NCI-H2227 (cell line): ENCODE results near the gene OBSCN.

Source experiments
- DNase-seq: peaks from one replicate; lab custom pipeline; 2025; ENCODE audit not compliant: unreplicated experiment; lab: John Stamatoyannopoulos, UW

The OBSCN gene

DNA sequence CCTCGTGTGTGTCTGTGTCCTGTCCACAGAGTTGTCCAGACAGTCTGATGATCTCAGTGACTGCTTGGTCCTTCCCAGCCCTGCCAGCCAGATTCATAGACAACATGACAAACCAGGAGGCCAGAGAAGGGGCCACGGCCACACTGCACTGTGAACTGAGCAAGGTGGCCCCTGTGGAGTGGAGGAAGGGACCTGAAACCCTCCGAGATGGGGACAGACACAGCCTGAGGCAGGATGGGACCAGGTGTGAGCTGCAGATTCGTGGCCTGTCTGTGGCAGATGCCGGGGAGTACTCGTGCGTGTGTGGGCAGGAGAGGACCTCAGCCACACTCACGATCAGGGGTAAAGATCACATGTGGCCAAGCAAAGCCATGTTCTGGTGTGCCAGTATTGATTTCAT, 96.4 kb downstream of the OBSCN start:
- no peak for DNase-seq

DNA sequence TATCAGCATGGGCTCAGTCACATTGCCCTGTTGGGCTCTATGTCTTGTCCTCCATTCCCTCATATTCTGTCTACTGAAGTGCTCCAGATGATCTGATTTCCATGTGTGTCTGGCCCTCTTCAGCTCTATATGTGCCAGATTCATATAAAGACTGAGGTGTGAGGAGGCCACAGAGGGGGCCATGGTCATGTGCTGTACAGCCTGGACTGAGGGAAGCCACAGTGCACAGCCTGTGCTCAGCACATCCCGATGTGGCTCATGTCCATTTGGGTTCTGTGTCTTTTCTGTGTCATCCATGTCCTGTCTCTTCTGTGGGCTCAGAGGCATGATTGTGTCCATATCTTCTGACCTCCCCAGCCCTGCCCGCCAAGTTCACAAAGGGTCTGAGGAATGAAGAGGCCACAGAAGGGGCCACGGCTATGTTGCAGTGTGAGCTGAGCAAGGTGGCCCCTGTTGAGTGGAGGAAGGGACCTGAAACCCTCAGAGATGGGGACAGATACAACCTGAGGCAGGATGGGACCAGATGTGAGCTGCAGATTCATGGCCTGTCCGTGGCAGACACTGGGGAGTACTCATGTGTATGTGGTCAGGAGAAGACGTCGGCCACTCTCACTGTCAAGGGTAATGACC, 97.0 kb downstream of the OBSCN start:
- DNase-seq, result no peak

DNA sequence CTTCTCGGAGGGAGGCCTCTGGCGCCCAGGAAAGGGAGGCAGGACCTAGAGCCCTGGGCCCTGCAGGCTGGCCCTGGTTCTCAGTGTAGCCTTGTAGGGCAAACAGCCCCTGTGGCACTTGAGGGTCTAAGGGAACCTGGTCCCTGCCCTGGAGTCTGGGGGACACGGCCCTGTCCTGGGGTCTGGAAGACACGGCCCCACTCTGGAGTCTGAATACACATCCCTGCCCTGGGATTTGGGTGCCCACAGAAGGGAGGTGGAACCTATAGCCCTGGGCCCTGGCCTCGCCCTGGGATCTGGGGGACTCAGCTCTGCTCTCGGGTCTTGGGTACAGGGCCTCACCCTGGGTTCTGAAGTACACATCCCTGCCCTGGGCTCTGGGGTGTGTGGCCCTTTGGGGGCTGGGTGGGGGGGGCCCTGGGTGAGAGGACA, 97.9 kb downstream of the OBSCN start:
- DNase-seq, result no peak

DNA sequence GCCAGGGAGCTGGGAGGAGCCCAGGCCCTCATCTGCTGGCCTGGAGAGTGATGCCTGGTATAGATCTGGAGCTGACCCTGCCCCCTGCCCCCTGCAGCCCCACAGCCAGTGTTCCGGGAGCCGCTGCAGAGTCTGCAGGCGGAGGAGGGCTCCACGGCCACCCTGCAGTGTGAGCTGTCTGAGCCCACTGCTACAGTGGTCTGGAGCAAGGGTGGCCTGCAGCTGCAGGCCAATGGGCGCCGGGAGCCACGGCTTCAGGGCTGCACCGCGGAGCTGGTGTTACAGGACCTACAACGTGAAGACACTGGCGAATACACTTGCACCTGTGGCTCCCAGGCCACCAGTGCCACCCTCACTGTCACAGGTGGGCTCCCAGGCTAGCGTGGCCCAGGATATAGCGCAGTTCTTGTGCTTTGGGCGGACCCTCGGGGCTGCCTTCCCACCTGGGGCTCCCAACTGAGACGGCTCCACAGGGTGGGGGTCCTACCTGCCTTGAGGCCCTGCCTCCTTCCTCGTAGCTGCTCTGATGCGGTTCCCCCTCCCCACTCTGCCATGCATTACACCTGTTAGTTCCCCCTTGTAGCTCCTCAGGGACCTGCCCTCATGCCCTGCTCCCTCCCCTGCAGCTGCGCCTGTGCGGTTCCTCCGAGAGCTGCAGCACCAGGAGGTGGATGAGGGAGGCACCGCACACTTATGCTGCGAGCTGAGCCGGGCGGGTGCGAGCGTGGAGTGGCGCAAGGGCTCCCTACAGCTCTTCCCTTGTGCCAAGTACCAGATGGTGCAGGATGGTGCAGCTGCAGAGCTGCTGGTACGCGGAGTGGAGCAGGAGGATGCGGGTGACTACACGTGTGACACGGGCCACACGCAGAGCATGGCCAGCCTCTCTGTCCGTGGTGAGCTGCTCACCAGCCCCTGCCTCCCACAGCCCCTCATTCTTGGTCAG, 98.7 kb downstream of the OBSCN start:
- DNase-seq, result peak; percentile 18

DNA sequence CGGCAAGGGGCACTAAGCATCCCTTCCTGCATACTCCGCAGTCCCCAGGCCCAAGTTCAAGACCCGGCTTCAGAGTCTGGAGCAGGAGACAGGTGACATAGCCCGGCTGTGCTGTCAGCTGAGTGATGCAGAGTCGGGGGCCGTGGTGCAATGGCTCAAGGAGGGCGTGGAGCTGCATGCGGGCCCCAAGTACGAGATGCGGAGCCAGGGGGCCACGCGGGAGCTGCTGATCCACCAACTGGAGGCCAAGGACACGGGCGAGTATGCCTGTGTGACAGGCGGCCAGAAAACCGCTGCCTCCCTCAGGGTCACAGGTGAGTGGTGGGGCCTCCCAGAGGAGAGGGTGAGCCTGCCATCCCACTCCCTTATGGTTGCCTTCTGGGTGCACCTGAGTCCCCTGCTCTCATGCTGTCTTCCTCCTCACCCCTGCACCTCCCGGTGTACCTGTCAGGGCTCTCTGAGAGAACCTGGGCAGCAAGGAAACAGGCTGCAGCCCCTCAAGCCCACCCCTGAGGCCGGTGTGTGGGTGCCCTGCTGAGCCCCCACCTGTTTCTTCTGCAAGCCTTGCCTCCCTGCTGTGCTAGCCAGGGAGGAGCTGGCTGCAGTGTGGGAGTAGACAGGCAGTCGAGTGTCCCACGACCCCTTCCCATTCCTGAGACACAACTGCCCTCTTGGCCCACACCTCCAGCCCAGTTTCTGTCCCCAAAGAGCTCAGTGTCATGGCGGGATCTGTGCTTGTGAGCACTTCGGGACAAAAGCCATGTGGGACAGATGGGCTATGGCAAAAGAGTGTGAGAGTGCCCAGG, 99.6 kb downstream of the OBSCN start:
- no peak for DNase-seq

DNA sequence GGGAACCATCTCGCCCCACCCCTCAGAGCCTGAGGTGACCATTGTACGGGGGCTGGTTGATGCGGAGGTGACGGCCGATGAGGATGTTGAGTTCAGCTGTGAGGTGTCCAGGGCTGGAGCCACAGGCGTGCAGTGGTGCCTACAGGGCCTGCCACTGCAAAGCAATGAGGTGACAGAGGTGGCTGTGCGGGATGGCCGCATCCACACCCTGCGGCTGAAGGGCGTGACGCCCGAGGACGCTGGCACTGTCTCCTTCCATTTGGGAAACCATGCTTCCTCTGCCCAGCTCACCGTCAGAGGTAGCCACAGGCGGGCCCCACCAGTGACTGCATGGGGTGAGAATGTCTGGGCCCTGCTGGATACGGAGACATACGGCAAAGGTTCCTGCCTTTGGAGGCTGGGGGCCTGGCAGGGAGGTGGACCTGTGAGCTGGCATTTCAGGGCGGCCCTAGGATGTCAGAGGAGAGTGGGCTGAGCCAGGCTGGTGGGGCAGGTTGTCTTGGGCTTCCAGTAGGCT, 100.3 kb downstream of the OBSCN start:
- DNase-seq, result no peak

DNA sequence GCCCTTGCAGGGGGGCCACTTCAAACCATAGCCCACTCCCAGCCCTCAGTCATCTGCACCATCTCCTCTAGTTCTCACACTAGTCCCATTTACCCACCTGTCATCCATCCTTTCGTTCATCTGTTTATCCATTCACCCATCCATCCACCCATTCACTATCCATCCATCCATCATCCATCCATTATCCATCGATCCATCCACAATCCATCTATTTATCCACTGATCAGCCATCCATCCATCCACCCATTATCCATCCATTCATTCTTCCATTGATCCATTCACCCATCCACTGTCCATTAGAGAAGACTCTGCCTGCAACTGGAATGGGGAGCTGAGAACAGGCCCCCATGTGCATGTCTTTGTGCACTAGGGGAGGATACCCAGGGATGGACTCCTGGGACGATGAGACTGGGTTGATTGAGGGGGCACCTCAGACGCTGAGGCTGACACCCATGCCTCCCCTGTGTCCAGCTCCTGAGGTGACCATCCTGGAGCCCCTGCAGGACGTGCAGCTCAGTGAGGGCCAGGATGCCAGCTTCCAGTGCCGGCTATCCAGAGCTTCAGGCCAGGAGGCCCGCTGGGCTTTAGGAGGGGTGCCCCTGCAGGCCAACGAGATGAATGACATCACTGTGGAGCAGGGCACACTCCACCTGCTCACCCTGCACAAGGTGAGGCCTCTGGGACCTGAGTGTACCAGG, 100.9 kb downstream of the OBSCN start:
- DNase-seq, result no peak

DNA sequence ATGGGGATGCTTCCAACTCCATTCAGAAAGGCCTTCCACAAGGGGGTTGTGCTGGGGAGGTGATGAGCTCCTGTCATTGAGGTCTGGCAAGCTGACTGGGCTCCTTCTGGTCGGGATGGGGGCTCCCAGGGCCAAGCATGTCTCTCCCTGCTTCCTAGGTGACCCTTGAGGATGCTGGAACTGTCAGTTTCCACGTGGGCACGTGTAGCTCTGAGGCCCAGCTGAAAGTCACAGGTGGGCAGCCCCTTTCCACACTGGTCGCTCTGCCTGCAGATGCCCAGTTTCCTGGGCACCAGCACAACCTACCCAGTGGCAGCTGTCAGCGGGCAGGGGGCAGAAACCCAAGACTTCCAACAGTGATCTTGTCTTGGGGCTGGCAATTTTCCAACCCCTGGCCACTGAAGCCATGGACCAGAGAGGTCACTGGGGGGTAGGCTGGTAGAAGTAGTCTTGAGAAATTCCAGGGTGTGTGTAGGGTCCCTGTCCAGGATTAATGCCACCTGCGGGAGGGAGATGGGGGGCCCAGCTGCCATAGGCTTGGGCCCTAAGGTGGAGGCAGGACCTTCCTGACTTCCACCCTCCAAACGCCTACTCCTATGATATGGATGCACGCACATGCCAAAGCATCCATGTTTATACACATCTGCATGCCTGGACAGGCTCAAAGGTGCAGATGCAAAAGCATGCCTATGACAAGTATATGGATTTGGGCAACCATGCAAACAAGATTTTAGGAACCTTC, 101.7 kb downstream of the OBSCN start:
- DNase-seq, result no peak

DNA sequence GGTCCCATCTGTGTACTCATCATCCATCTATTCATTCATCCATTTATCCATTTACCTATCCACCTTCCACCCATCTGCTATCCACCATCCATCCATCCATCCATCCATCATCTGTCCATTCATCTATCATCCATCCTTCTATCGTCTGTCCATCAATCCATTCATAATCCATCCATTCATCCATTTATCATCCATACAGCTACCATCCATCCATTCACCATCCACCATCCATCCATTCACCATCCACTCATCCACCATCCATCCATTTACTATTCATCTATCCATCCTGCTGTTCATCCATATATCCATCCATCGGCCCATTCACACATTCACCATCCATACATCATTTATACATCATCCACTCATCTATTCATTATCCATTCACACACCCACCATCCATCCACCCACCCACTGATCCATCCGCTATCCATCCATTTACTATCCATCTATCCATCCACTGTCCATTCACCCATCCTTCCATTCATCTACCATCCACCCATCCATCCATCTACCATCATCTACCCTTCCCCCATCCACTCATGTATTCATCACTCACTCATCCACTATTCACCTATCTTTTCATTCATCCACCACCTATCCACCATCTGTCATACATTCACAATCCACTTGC, 102.4 kb downstream of the OBSCN start:
- DNase-seq, result no peak

DNA sequence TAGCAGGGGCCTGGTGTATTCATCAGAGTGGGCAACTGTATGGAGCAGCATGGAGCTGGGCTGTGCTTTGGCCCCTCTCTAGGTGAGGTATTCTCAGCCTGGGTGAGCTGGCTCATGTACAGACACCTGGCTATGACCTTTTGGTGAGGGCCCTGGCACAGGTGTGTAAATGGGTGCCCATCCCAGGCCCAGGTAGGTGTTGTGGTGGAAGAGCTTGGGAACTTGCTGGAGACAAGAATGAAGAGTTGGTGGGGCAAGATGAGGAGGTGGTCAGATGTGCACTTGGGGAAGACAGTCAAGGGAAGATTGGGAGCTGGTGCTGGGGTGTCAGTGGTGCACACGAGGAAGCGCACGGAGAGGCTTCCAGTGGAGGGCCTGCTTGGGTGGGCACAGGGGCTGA, 103.2 kb downstream of the OBSCN start:
- no peak for DNase-seq

DNA sequence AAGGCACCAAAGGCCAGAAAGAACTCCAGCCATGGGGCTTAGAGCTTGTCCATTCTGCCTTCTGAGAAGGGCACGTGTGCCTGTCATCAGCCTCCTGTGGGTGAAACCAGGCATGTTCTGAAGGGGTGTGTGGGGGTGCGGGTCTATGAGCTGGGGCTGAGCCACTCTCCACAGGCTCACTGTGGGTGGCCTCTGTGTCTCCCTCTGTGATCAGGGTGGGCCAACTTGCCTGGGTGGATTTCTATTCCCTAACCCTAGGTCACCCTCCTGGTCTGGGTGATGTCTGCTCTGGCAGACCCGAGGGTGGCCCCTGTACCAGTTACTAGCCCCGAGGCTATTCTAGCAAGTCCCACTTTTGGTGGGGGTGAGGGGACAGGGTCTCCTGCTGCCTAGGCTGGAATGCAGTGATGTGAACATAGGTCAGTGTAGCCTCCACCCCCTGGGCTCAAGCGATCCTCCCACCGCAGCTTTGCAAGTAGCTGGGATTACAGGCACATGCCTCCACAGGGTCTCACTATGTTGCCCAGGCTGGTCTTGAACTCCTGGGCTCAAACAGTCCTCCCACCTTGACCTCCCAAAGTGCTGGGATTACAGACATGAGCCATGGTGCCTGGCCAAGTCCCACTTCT, 104.4 kb downstream of the OBSCN start:
- DNase-seq, result no peak

DNA sequence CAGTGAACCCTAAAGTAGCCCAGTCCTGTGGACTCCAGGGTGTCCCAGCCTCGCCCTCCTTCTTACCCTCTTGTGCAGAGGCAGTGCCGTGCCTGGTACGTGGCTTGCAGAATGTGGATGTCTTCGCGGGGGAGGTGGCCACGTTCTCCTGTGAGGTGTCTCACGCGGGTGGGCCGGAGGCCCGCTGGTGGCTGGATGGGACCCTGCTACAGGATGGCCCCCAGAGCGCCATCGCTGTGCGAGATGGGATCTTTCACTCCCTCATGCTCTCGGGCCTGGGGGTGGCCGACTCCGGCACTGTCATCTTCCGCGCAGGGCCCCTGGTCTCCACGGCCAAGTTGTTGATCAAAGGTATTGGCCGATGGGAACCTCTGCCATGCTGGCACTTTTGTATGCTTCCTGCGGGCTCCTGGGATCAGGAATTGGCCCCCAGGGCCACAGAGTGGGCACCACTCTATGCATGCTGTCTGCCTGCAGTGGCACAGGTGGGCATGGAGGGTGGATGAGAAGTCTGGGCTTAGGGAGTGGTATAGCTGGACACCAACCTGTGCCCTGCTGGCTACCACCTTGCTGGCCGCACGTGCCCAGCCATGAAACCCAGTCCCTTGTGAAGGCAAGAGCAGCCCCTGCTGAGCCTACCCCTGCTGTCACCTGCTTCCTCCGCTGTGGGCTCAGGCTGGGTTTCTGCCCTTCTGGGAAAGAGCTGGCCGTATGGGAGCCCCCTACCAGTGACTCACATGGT, 105.9 kb downstream of the OBSCN start:
- no peak for DNase-seq

DNA sequence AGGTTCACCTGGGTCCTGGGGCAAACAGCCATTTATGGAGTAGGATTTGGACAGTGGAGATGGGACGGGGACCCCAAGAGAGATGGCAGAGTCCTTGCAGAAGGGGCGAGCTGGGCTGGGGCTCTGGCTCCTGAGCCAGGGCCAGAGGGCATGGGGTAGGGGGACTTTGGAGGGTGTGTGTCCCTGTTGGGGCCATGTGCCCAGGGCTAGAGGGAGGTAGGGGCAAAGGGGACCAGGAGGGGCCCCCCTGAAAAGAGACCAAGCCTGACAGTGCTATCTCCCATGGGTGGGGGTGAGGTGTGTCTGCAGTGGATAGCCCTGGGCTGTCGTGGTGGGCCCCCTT, 106.4 kb downstream of the OBSCN start:
- no peak for DNase-seq

DNA sequence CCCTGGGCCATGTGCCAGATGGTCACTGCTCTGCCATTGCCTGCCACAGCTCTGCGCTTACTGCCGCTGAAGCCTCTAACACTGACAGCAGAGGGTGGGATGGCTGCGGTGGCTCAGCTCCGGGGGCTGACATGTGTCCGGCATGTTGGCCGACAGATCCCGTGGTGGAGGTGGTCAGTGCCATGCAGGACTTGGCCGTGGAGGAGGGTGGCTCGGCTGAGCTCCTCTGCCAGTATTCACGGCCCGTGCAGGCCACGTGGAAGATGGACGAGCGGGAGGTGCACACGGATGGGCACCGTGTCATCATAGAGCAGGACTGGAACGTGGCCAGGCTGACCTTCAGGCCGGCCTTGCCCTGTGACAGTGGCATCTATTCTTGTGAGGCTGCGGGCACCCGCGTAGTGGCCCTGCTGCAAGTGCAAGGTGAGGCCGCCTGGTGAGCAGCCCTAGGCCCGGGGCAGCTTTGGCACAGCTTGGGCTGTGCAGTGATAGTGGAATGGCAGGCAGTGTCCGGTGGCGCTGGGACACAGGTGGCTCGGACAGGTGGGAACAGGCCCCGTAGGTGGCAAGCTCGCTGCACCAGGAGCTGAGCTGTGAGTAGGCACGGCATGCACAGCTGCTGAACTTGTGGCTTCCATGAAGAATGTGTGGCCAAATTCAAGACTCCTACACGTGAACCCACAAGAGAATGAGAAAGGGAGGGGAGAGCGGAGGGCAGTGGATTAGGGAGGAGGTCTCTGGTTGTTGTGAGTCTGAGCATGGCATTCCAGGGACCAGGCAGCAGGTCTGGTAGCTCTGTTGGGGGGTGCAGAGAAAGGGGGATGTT, 107.0 kb downstream of the OBSCN start:
- no peak for DNase-seq

DNA sequence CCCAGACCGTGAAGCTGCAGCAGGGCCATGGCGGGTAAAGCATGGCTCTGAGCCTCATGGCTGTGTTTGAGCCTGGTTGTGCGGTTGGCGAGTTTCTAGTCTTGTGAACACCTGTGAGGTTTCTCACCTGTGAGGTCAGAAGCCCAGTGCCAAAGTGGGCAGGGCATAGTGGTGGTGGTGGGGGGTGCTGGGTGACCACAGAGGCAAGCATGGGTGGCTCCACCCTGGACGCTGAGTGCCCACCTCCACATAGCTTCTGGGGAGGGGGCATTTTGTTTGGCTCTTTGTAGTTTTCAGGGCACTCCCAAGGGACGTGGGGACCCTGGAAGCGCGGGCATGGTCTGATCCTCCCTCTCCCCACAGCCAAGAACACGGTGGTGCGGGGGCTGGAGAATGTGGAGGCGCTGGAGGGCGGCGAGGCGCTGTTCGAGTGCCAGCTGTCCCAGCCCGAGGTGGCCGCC, 107.7 kb downstream of the OBSCN start:
- no peak for DNase-seq

DNA sequence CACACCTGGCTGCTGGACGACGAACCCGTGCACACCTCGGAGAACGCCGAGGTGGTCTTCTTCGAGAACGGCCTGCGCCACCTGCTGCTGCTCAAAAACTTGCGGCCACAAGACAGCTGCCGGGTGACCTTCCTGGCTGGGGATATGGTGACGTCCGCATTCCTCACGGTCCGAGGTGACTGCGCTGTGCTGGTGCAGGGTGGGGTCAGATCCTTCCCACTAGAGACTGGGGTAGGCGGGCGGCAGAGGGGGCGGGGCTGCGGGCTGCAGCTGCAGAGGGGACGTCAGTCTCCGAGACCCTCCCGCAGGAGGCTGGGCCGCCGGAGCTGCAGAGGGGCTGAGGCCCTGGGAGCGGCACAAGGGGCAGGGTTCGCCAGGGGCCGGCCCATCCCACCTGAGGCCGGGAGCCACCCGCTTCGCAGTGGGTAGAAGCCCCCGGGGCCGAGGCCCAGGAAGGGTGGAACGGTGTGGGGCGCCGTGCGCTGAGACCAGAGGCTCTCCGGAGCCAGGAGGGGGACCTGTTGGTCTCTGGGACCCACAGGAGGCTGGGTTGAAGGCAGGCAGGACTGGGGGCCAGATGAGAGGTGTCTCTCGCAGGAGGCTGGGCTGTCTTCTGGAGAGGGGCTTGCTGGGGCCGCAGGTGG, 108.2 kb downstream of the OBSCN start:
- no peak for DNase-seq
